Neural cell (in vitro differentiated cells): ENCODE measurements around the gene SAMSN1. TPM values are rescaled to one million over a fixed set of nuclear protein-coding genes. Genes with fewer than 3 reads are reported as not detected.

Experiments used
- H2AFZ ChIP-seq: fragments of 200-600, 300-800 bp; sonication (generic), shearing (Covaris generic); 2 replicates; pipeline ENCODE4 v1.6.0; 2014; ENCODE audit warnings: low read depth, mild to moderate bottlenecking, antibody characterized with exemption, low read length, moderate library complexity
- H3F3A ChIP-seq: fragments of 200-600 bp; shearing (Covaris generic); 2 replicates; pipeline ENCODE4 v1.6.1; 2016; ENCODE audit warnings: mild to moderate bottlenecking, moderate library complexity, mixed read lengths, antibody characterized with exemption, low read length; ENCODE audit not compliant: insufficient read depth, poor library complexity, severe bottlenecking
- H3K27ac ChIP-seq: fragments of 200-600, 300-800 bp; sonication (generic), shearing (Covaris generic); 2 replicates; pipeline ENCODE4 v1.5.1; 2014; ENCODE audit warnings: mild to moderate bottlenecking, low read length, moderate library complexity
- H3K27me3 ChIP-seq: fragments of 300-800, 200-600 bp; sonication (generic), shearing (Covaris generic); 2 replicates; pipeline ENCODE4 v1.6.0; 2014; ENCODE audit warnings: mild to moderate bottlenecking, low read depth, low read length, moderate library complexity; ENCODE audit not compliant: insufficient read depth
- H3K36me3 ChIP-seq: fragments of 300-800, 200-600 bp; sonication (generic), shearing (Covaris generic); 2 replicates; pipeline ENCODE4 v1.5.1; 2014; ENCODE audit warnings: mild to moderate bottlenecking, antibody characterized with exemption, low read length, moderate library complexity; ENCODE audit not compliant: insufficient read depth
- H3K4me2 ChIP-seq: fragments of 300-800, 200-600 bp; sonication (generic), shearing (Covaris generic); 2 replicates; pipeline ENCODE4 v1.6.0; 2014; ENCODE audit warnings: mild to moderate bottlenecking, low read length
- H3K4me3 ChIP-seq: fragments of 300-800, 200-600 bp; sonication (generic), shearing (Covaris generic); 2 replicates; pipeline ENCODE4 v1.5.1; 2014; ENCODE audit warnings: mild to moderate bottlenecking, low read length, moderate library complexity
- H3K79me2 ChIP-seq: fragments of 200-600 bp; shearing (Covaris generic); replicated peaks from 2 replicates; pipeline ENCODE4 v1.6.0; 2014; ENCODE audit warnings: mild to moderate bottlenecking, low read length, moderate library complexity; ENCODE audit not compliant: insufficient read depth
- H3K9ac ChIP-seq: fragments of 300-800, 200-600 bp; sonication (generic), shearing (Covaris generic); 2 replicates; pipeline ENCODE4 v1.6.1; 2016; ENCODE audit warnings: mild to moderate bottlenecking, low read length, mixed read lengths
- H3K9me2 ChIP-seq: fragments of 200-600 bp; shearing (Covaris generic); 2 replicates; pipeline ENCODE4 v1.6.1; 2016; ENCODE audit warnings: mild to moderate bottlenecking, low read length, mixed read lengths; ENCODE audit not compliant: insufficient read depth
- H3K9me3 ChIP-seq: fragments of 200-600, 300-800 bp; sonication (generic), shearing (Covaris generic); 2 replicates; pipeline ENCODE4 v1.6.1; 2016; ENCODE audit warnings: mild to moderate bottlenecking, mixed run types, low read length, moderate library complexity, mixed read lengths
- H4K20me1 ChIP-seq: fragments of 200-600 bp; shearing (Covaris generic); 2 replicates; pipeline ENCODE4 v1.6.1; 2016; ENCODE audit warnings: mild to moderate bottlenecking, mixed run types; ENCODE audit not compliant: insufficient read depth
- CTCF ChIP-seq: fragments of 450-650 bp; IDR thresholded peaks from 2 replicates; pipeline ENCODE4 v1.5.1; 2014; ENCODE audit warnings: antibody characterized with exemption, mild to moderate bottlenecking, moderate library complexity; ENCODE audit not compliant: poor library complexity, severe bottlenecking
- EP300 ChIP-seq: fragments of 450-650 bp; conservative IDR thresholded peaks from 2 replicates; pipeline ENCODE4 v1.6.1; 2014; ENCODE audit warnings: antibody characterized with exemption, mild to moderate bottlenecking, moderate library complexity; ENCODE audit not compliant: poor library complexity, severe bottlenecking
- EZH2 ChIP-seq: fragments of 200-600, 300-800 bp; shearing (Covaris generic), sonication (generic); IDR thresholded peaks from 2 replicates; pipeline ENCODE4 v1.6.1; 2014; ENCODE audit warnings: antibody characterized with exemption, low read length, borderline replicate concordance, mild to moderate bottlenecking; ENCODE audit not compliant: insufficient read depth, poor library complexity, severe bottlenecking
- MXI1 ChIP-seq: fragments of 450-650 bp; conservative IDR thresholded peaks from 2 replicates; pipeline ENCODE4 v1.6.1; 2014; ENCODE audit warnings: antibody characterized with exemption, mild to moderate bottlenecking; ENCODE audit not compliant: poor library complexity, severe bottlenecking
- POLR2AphosphoS5 ChIP-seq: IDR thresholded peaks from 2 replicates; pipeline ENCODE4 v1.6.1; 2012
- RAD21 ChIP-seq: fragments of 450-650 bp; conservative IDR thresholded peaks from 2 replicates; pipeline ENCODE4 v1.6.1; 2014; ENCODE audit warnings: antibody characterized with exemption, mild to moderate bottlenecking, moderate library complexity
- SMC3 ChIP-seq: fragments of 450-650 bp; conservative IDR thresholded peaks from 2 replicates; pipeline ENCODE4 v1.6.1; 2014; ENCODE audit warnings: antibody characterized with exemption, mild to moderate bottlenecking, moderate library complexity; ENCODE audit not compliant: poor library complexity
- TAF1 ChIP-seq: IDR thresholded peaks from 2 replicates; pipeline ENCODE4 v1.6.1; 2012; ENCODE audit warnings: low read depth
- polyA plus RNA-seq: library from polyadenylated mRNA; depleted of rRNA; stranded (reverse); fragments of >200 nt; gene quantifications from 2 replicates; pipeline ENCODE4 v1.2.3, GENCODE V29; 2014

SAMSN1 gene
- polyA plus RNA-seq, 1 donor from 2014 or later = 18.2 TPM

- no peaks in the 10 kb centered on the region for H3K9me2 ChIP-seq
- no peak overlapping the region for H3K9ac ChIP-seq
- no peak overlapping the region for H3K4me2 ChIP-seq
- no peaks in the 10 kb centered on the region for H3K9me3 ChIP-seq
- H3K79me2 ChIP-seq = no peaks in the 10 kb centered on the region
- H3F3A ChIP-seq = no peaks in the 10 kb centered on the region
- H3K36me3 ChIP-seq = no peaks in the 10 kb centered on the region
- H2AFZ ChIP-seq = no peak overlapping the region
- H3K27ac ChIP-seq = no peak overlapping the region
- no peaks in the 10 kb centered on the region for H3K27me3 ChIP-seq
- H3K4me3 ChIP-seq = no peak overlapping the region
- no peaks in the 10 kb centered on the region for H4K20me1 ChIP-seq
- TF ChIP-seq RAD21 (no peak), EP300 (no peak), MXI1 (no peak), CTCF (no peak), TAF1 (no peak), SMC3 (no peak), POLR2AphosphoS5 (no peak), EZH2 (no peak)
Observed at GRCh38 chr21:14477133-14477532, 69.0 kb downstream of the SAMSN1 start.

GRCh38 chr21:14474995-14475394 lies 71.1 kb downstream of the SAMSN1 start:
- H3K4me2 ChIP-seq = no peak overlapping the region

More at GRCh38 chr21:14474995-14475394, 71.1 kb downstream of the SAMSN1 start:
- Histone ChIP-seq H3K9ac (no peak overlapping the region), H3K27me3 (no peaks in the 10 kb centered on the region), H3K27ac (no peak overlapping the region), H3F3A (no peaks in the 10 kb centered on the region), H3K79me2 (no peaks in the 10 kb centered on the region), H3K4me3 (no peak overlapping the region), H3K36me3 (no peaks in the 10 kb centered on the region), H2AFZ (no peak overlapping the region), H4K20me1 (no peaks in the 10 kb centered on the region), H3K9me2 (no peaks in the 10 kb centered on the region), H3K9me3 (no peaks in the 10 kb centered on the region)
- TF ChIP-seq CTCF (no peak), RAD21 (no peak), EP300 (no peak), MXI1 (no peak)
